GM12801 (cell line): Measurements from ENCODE around the gene CCDC30.

Experiments
- TF ChIP-seq, protein P1 (sequence below): IDR thresholded peaks from one replicate; pipeline ENCODE4 v1.5.1; 2011; ENCODE audit warnings: control low read depth; ENCODE audit not compliant: insufficient read length; ENCODE audit errors: extremely low read depth

Gene CCDC30

GRCh38 chr1:42680055-42680454, 217.0 kb downstream of the CCDC30 start:
- TF ChIP-seq, protein P1, sequence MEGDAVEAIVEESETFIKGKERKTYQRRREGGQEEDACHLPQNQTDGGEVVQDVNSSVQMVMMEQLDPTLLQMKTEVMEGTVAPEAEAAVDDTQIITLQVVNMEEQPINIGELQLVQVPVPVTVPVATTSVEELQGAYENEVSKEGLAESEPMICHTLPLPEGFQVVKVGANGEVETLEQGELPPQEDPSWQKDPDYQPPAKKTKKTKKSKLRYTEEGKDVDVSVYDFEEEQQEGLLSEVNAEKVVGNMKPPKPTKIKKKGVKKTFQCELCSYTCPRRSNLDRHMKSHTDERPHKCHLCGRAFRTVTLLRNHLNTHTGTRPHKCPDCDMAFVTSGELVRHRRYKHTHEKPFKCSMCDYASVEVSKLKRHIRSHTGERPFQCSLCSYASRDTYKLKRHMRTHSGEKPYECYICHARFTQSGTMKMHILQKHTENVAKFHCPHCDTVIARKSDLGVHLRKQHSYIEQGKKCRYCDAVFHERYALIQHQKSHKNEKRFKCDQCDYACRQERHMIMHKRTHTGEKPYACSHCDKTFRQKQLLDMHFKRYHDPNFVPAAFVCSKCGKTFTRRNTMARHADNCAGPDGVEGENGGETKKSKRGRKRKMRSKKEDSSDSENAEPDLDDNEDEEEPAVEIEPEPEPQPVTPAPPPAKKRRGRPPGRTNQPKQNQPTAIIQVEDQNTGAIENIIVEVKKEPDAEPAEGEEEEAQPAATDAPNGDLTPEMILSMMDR: no peak

GRCh38 chr1:42680921-42681683, 218.0 kb downstream of the CCDC30 start:
- TF ChIP-seq, protein P1: no peak

GRCh38 chr1:42681741-42682483, 218.8 kb downstream of the CCDC30 start, which contains the start of gene YBX1:
Gene YBX1 (plus strand): TSS chr1:42682418. CDS start chr1:42682566, 148 bp downstream.
- TF ChIP-seq, protein P1: no peak

GRCh38 chr1:42682739-42683531, 219.8 kb downstream of the CCDC30 start:
- TF ChIP-seq, protein P1: no peak

GRCh38 chr1:42684139-42684538, 221.1 kb downstream of the CCDC30 start:
- TF ChIP-seq, protein P1: no peak

DNA sequence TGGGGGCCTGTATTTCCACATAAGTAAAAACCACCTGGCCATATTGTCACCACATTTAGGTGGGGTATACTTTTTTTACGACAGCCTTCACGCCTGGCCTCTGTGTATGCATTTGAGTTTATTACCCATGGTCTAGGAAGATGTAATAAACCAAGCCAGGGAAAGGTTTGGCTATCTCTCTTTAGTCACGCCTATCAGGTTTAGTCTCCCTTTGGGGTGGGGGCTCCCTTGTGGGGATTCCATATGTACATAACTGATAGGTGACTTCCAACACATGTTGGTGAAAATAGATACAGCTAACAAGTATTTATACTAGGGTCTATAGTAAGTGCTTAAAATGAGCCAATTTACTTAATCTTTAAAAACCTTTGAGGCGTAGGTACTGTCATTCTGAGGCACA, 223.3 kb downstream of the CCDC30 start:
- TF ChIP-seq, protein P1: no peak

DNA sequence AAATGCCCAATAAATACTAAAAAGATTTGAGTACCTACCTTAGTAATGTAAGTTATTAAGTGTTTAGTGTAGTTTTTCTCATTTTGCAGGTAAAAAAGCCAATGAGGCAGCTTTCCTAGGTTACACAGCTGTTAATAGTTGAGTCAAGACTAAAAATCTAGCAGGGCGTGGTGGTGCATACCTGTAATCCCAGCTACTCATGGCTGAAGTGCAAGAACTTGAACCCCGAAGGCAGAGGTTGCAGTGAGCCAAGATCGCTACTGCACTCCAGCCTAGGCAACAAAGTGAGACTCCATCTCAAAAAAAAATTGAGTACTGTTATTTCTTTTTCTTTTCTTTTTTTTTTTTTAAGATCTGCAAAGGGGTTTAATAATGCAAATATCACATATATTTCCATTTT, 226.8 kb downstream of the CCDC30 start:
- TF ChIP-seq, protein P1: no peak
